Suprapubic skin (tissue), 4 donors: ENCODE results near the gene CNN2. TPM values are rescaled to one million over a fixed set of nuclear protein-coding genes. Genes with fewer than 3 reads are reported as not detected.

Experiments
- DNase-seq, 2 donors: peaks; one replicate each; pipeline ENCODE4 v3.0.0-alpha.2; 2019; ENCODE audit warnings: low spot score in 2 of 2
- H3K27ac ChIP-seq: fragments of 200-600 bp; sonication (generic); one replicate; pipeline ENCODE4 v1.5.1; 2019
- H3K27me3 ChIP-seq: fragments of 200-600 bp; sonication (generic); one replicate; pipeline ENCODE4 v1.5.1; 2019
- H3K36me3 ChIP-seq: fragments of 200-600 bp; sonication (generic); one replicate; pipeline ENCODE4 v1.5.1; 2019
- H3K4me1 ChIP-seq: fragments of 200-600 bp; sonication (generic); one replicate; pipeline ENCODE4 v1.5.1; 2019
- H3K4me3 ChIP-seq: fragments of 200-600 bp; sonication (generic); one replicate; pipeline ENCODE4 v1.5.1; 2019; ENCODE audit warnings: mild to moderate bottlenecking
- H3K9me3 ChIP-seq: fragments of 200-600 bp; sonication (generic); one replicate; pipeline ENCODE4 v1.5.1; 2019
- CTCF ChIP-seq, 2 donors: fragments of 200-600 bp in 1 of 2; fragments of 450-650 bp in 1 of 2; sonication (generic) in 1 of 2; IDR thresholded peaks; one replicate each; pipeline ENCODE4 v1.5.1; 2016 to 2019; ENCODE audit warnings: antibody characterized with exemption in 2 of 2, mild to moderate bottlenecking in 1 of 2, moderate library complexity in 1 of 2
- EP300 ChIP-seq: sonication (generic); formaldehyde crosslinking; IDR thresholded peaks from one replicate; pipeline ENCODE4 v1.6.1; 2017; ENCODE audit warnings: antibody characterized with exemption
- POLR2A ChIP-seq, 2 donors: fragments of 450-650 bp; IDR thresholded peaks; one replicate each; pipeline ENCODE4 v1.6.1; 2017; ENCODE audit warnings: antibody characterized with exemption in 2 of 2, mild to moderate bottlenecking in 2 of 2, moderate library complexity in 2 of 2
- POLR2AphosphoS5 ChIP-seq, 3 donors: sonication (generic); formaldehyde crosslinking; IDR thresholded peaks; one replicate each; pipeline ENCODE4 v1.6.1; 2017; ENCODE audit warnings: antibody characterized with exemption in 3 of 3
- WGBS: methylation state at CpG from one replicate; pipeline ENCODE4 v1.1.5; 2018; 5-methylcytosine and 5-hydroxymethylcytosine counted together
- total RNA-seq, 4 donors: library from RNA; depleted of rRNA; stranded (reverse); fragments of >200 nt; gene quantifications; one replicate each; pipeline ENCODE4 v1.1.0, GENCODE V29; 2016

Gene CNN2
- total RNA-seq, 4 donors from 2014 or later = 44.0 to 75.1 (median 68.4) TPM

DNA sequence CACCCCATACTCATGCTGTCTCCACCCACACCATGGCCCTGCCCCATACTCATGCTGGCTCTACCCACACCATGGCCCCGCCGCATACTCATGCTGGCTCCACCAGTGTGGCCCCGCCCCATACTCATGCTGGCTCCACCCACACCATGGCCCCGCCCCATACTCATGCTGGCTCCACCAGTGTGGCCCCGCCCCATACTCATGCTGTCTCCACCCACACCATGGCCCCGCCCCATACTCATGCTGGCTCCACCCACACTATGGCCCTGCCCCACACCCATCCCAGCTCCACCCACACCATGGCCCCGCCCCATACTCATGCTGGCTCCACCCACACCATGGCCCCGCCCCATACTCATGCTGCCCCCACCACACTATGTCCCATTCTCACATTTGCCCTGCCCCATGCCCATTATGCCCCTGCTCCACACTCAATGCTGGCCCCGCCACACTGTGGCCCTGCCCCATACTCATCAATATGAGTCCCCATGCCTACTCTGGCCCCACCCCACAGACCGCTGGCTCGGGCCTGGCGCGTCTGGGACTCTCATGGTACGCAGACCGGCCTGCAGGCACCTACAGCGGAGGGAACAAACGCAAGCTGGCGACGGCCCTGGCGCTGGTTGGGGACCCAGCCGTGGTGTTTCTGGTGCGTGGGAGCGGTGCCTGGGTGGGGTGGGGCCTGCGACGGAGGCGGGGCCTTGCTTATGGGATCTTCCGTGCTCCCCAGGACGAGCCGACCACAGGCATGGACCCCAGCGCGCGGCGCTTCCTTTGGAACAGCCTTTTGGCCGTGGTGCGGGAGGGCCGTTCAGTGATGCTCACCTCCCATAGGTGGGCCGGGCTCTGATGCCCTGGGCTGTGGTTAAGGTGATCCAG is 36.9 kb downstream of the CNN2 start:
- Histone ChIP-seq H3K9me3 (no peaks in the 10 kb centered on the region), H3K27ac (no peak overlapping the region), H3K27me3 (peaks cover 19% of the 10 kb centered on the region), H3K4me1 (peaks cover 37% of the 10 kb centered on the region), H3K4me3 (no peak overlapping the region), H3K36me3 (peaks cover 11% of the 10 kb centered on the region)
- 79% methylated on average over 14 of the region's 37 CpGs for WGBS
- DNase-seq = no peak
- no peak for TF ChIP-seq CTCF (IDR thresholded peaks at IDR 0.05)
- TF ChIP-seq EP300 = no peak
- no peak for TF ChIP-seq POLR2AphosphoS5 (IDR thresholded peaks at IDR 0.05)
- TF ChIP-seq POLR2A (IDR thresholded peaks at IDR 0.05) = no peak

- no peak overlapping the region for H3K27ac ChIP-seq
- H3K4me3 ChIP-seq = no peak overlapping the region
- DNase-seq = no peak
- H3K36me3 ChIP-seq = peaks cover 6% of the 10 kb centered on the region
- H3K9me3 ChIP-seq = no peaks in the 10 kb centered on the region
- peaks cover 44% of the 10 kb centered on the region for H3K4me1 ChIP-seq
- 66% methylated on average over 37 of the region's 37 CpGs for WGBS
- TF ChIP-seq POLR2AphosphoS5 (IDR thresholded peaks at IDR 0.05) (no peak), EP300 (no peak), POLR2A (IDR thresholded peaks at IDR 0.05) (no peak), CTCF (IDR thresholded peaks at IDR 0.05) (no peak)
- H3K27me3 ChIP-seq = peaks cover 27% of the 10 kb centered on the region
Measured at GRCh38 chr19:1063909-1064660, 37.7 kb downstream of the CNN2 start.

GRCh38 chr19:1064661-1065605 is 38.5 kb downstream of the CNN2 start:
- peak in 1 of 2 donors; percentile 71 for DNase-seq
- no peak overlapping the region for H3K27ac ChIP-seq
- peaks cover 31% of the 10 kb centered on the region for H3K27me3 ChIP-seq
- H3K9me3 ChIP-seq = no peaks in the 10 kb centered on the region
- H3K4me1 ChIP-seq = peaks cover 49% of the 10 kb centered on the region
- WGBS = 22% methylated on average over 23 of the region's 60 CpGs
- no peak overlapping the region for H3K4me3 ChIP-seq
- TF ChIP-seq EP300 (no peak), CTCF (IDR thresholded peaks at IDR 0.05) (peak; percentile 67 to 97), POLR2AphosphoS5 (IDR thresholded peaks at IDR 0.05) (no peak), POLR2A (IDR thresholded peaks at IDR 0.05) (no peak)
- peaks cover 3% of the 10 kb centered on the region for H3K36me3 ChIP-seq

GRCh38 chr19:1065606-1066109 is 39.2 kb downstream of the CNN2 start:
- H3K9me3 ChIP-seq = no peaks in the 10 kb centered on the region
- peaks cover 35% of the 10 kb centered on the region for H3K27me3 ChIP-seq
- TF ChIP-seq CTCF (IDR thresholded peaks at IDR 0.05) (no peak), POLR2AphosphoS5 (IDR thresholded peaks at IDR 0.05) (no peak), EP300 (no peak), POLR2A (IDR thresholded peaks at IDR 0.05) (no peak)
- no peak overlapping the region for H3K27ac ChIP-seq
- H3K4me3 ChIP-seq = no peak overlapping the region
- H3K36me3 ChIP-seq = no peaks in the 10 kb centered on the region
- 32% methylated on average over 5 of the region's 17 CpGs for WGBS
- H3K4me1 ChIP-seq = peaks cover 51% of the 10 kb centered on the region
- DNase-seq = no peak
